Activated gamma-delta T cell (primary cell): ENCODE data around the gene PSMD12.
"Not testable (repeated sequence)": the region's sequence is repeated elsewhere in the genome, so short reads cannot be mapped to it uniquely, and the experiment has no call there.

Experiments used
- DNase-seq: peaks from one replicate; lab custom pipeline; 2025; lab: John Stamatoyannopoulos, UW

PSMD12 gene

GRCh38 chr17:67358612-67359011 lies 7.8 kb downstream of the PSMD12 start:
- no peak for DNase-seq

GRCh38 chr17:67353929-67354574 lies 12.3 kb downstream of the PSMD12 start:
- DNase-seq = no peak

GRCh38 chr17:67353161-67353560 lies 13.2 kb downstream of the PSMD12 start:
- DNase-seq = no peak

GRCh38 chr17:67349420-67349819 lies 17.0 kb downstream of the PSMD12 start:
- no peak for DNase-seq

GRCh38 chr17:67347826-67348225 lies 18.6 kb downstream of the PSMD12 start:
- no peak for DNase-seq

- no peak for DNase-seq
These were observed 23.1 kb downstream of the PSMD12 start for GRCh38 chr17:67343237-67343636.

GRCh38 chr17:67338353-67338752 lies 28.0 kb downstream of the PSMD12 start:
- not testable (repeated sequence) for DNase-seq

- DNase-seq = no peak
These were observed 29.5 kb downstream of the PSMD12 start for GRCh38 chr17:67336859-67337258.

- DNase-seq = no peak
These were observed 31.0 kb downstream of the PSMD12 start for GRCh38 chr17:67335245-67335835.

- not testable (repeated sequence) for DNase-seq
These were observed 34.2 kb downstream of the PSMD12 start for GRCh38 chr17:67332162-67332508.

- not testable (repeated sequence) for DNase-seq
These were observed 34.8 kb downstream of the PSMD12 start for GRCh38 chr17:67331381-67332161.

- DNase-seq = no peak
These were observed 38.4 kb downstream of the PSMD12 start for GRCh38 chr17:67328026-67328425.

GRCh38 chr17:67326959-67327745 lies 39.2 kb downstream of the PSMD12 start:
- DNase-seq = not testable (repeated sequence)

- DNase-seq = no peak
These were observed 39.9 kb downstream of the PSMD12 start for GRCh38 chr17:67326440-67326839.

- no peak for DNase-seq
These were observed 42.0 kb downstream of the PSMD12 start for GRCh38 chr17:67324330-67324729.

- no peak for DNase-seq
These were observed 42.9 kb downstream of the PSMD12 start for GRCh38 chr17:67323445-67323844.

- DNase-seq = no peak
These were observed 44.2 kb downstream of the PSMD12 start for GRCh38 chr17:67322042-67322787.

- DNase-seq = not testable (repeated sequence)
These were observed 44.9 kb downstream of the PSMD12 start for GRCh38 chr17:67321486-67321885.

- no peak for DNase-seq
These were observed 49.6 kb downstream of the PSMD12 start for GRCh38 chr17:67316781-67317180.

GRCh38 chr17:67315865-67316264 lies 50.5 kb downstream of the PSMD12 start:
- DNase-seq = no peak

- no peak for DNase-seq
These were observed 54.1 kb downstream of the PSMD12 start for GRCh38 chr17:67312265-67312664.

- DNase-seq = no peak
These were observed 54.8 kb downstream of the PSMD12 start for GRCh38 chr17:67311575-67311974.
